ENCODE measurements around the gene DIP2A.

DNA sequence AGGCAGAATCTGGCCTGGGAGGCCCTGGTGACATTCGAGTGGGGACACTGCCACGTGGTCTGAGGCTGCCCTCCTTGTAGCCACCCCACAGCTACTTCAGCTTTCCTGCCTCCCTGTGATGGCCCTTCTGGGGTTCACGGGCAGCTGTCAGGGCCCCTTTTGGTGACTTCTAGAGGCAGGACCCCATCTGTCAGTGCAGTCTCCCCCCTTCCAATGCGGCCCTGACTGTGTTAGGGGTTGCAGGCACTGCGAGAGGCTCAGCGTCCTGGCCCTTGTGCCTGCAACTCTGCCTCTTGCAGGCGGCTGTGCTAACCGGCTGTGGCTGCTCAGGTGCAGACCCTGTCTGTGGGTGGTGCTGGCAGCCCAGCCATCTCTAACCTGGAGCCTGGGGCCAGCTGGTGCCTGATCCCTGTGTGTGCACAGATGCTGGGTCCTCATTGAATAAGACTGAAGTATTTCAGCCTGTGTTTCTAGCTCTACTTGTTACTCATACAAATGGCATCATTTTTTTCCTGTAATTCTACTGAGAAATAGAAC, 84.0 kb downstream of the DIP2A start:
- TF ChIP-seq POLR2A (IDR thresholded peaks at IDR 0.05), result no peak
- TF ChIP-seq, protein P1, sequence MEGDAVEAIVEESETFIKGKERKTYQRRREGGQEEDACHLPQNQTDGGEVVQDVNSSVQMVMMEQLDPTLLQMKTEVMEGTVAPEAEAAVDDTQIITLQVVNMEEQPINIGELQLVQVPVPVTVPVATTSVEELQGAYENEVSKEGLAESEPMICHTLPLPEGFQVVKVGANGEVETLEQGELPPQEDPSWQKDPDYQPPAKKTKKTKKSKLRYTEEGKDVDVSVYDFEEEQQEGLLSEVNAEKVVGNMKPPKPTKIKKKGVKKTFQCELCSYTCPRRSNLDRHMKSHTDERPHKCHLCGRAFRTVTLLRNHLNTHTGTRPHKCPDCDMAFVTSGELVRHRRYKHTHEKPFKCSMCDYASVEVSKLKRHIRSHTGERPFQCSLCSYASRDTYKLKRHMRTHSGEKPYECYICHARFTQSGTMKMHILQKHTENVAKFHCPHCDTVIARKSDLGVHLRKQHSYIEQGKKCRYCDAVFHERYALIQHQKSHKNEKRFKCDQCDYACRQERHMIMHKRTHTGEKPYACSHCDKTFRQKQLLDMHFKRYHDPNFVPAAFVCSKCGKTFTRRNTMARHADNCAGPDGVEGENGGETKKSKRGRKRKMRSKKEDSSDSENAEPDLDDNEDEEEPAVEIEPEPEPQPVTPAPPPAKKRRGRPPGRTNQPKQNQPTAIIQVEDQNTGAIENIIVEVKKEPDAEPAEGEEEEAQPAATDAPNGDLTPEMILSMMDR (IDR thresholded peaks at IDR 0.05), result no peak
